ENCODE data around the gene DPEP2. TPM values are rescaled to one million over a fixed set of nuclear protein-coding genes. Genes with fewer than 3 reads are reported as not detected.

The DPEP2 gene
- total and polyA plus RNA-seq, 2 of the 13 experiments (the other 11 are each of a cell fraction or from before 2014, with no cell fraction given) = 0.18 TPM; not detected in 1

- no peak for TF ChIP-seq SOX6 (IDR thresholded peaks at IDR 0.05)
- peak; percentile 75 for TF ChIP-seq SOX6 (CRISPR knock-in tag; IDR thresholded peaks at IDR 0.05)
- TF ChIP-seq CTCF (CRISPR knock-in tag; IDR thresholded peaks at IDR 0.05) = no peak; the same call in 1 of the 2 replicates
- no peak for TF ChIP-seq TGIF2 (CRISPR knock-in tag; IDR thresholded peaks at IDR 0.05)
- TF ChIP-seq ZNF430 (CRISPR knock-in tag; IDR thresholded peaks at IDR 0.05) = peak; percentile 41; the same call in 1 of the 2 replicates
- 0 out of 2 replicates have a peak, but pooled peaks have one; percentile 24 for TF ChIP-seq LBX2 (CRISPR knock-in tag; IDR thresholded peaks at IDR 0.05; ENCODE audit: borderline replicate concordance)
- TF ChIP-seq SIN3A (IDR thresholded peaks at IDR 0.05; ENCODE audit: borderline replicate concordance, low read depth, low read length) = peak; percentile 83; the same call in 1 of the 2 replicates
- TF ChIP-seq ZNF768 (CRISPR knock-in tag; IDR thresholded peaks at IDR 0.05) = no peak
- peak; percentile 16 for TF ChIP-seq MEF2D (CRISPR knock-in tag; IDR thresholded peaks at IDR 0.05)
- no peak for TF ChIP-seq MTERF4 (CRISPR knock-in tag; IDR thresholded peaks at IDR 0.05)
- TF ChIP-seq KIAA2018 (CRISPR knock-in tag; IDR thresholded peaks at IDR 0.05; ENCODE audit: borderline replicate concordance) = 0 out of 2 replicates have a peak, but pooled peaks have one; percentile 31
- no peak for TF ChIP-seq TFDP2 (CRISPR knock-in tag; IDR thresholded peaks at IDR 0.05)
- no peak for TF ChIP-seq KAT8 (CRISPR knock-in tag; IDR thresholded peaks at IDR 0.05)
Measured at GRCh38 chr16:67943256-67943618, 56.0 kb downstream of the DPEP2 start (continued).

All from HepG2 (cell line).